Activated naive CD4-positive, alpha-beta T cell treated with anti-CD3 and anti-CD28 coated beads for 36 hours (primary cell): ENCODE data around the gene OR10S1. TPM values are rescaled to one million over a fixed set of nuclear protein-coding genes. Genes with fewer than 3 reads are reported as not detected.

Experiments used
- CTCF ChIA-PET: fragments of 350-600 bp; sonication (Branson Sonifier 250); formaldehyde crosslinking; loops from one replicate; lab custom pipeline; 2021; ENCODE audit warnings: antibody characterized with exemption; lab: Charles Lee
- DNase-seq: peaks from one replicate; pipeline ENCODE4 v3.0.0-alpha.2; 2020
- H3K27ac Mint-ChIP-seq: one replicate; pipeline ENCODE4 v1.8.0; 2021; ENCODE audit warnings: mild to moderate bottlenecking, mixed read lengths
- H3K27me3 Mint-ChIP-seq: one replicate; pipeline ENCODE4 v1.8.0; 2021; ENCODE audit warnings: low read depth, mixed read lengths
- H3K36me3 Mint-ChIP-seq: one replicate; pipeline ENCODE4 v1.8.0; 2021; ENCODE audit warnings: low read depth, mixed read lengths
- H3K4me1 Mint-ChIP-seq: one replicate; pipeline ENCODE4 v1.8.0; 2021; ENCODE audit warnings: low read depth, mixed read lengths
- H3K4me3 Mint-ChIP-seq: one replicate; pipeline ENCODE4 v1.8.0; 2021; ENCODE audit warnings: mild to moderate bottlenecking, moderate library complexity, mixed read lengths
- H3K9me3 Mint-ChIP-seq: one replicate; pipeline ENCODE4 v1.8.0; 2021; ENCODE audit warnings: mixed read lengths
- intact Hi-C: fragments of 100-400 bp; cut with micrococcal nuclease; formaldehyde crosslinking; loops from one replicate; pipeline ENCODE4 v1.15.1; 2023
- total RNA-seq, 2 experiments: library from RNA; stranded (reverse); gene quantifications; one replicate each; pipeline ENCODE4 v1.2.3, GENCODE V29; 2021

OR10S1 gene
- total RNA-seq, 2 experiments from 2014 or later, result not detected

DNA sequence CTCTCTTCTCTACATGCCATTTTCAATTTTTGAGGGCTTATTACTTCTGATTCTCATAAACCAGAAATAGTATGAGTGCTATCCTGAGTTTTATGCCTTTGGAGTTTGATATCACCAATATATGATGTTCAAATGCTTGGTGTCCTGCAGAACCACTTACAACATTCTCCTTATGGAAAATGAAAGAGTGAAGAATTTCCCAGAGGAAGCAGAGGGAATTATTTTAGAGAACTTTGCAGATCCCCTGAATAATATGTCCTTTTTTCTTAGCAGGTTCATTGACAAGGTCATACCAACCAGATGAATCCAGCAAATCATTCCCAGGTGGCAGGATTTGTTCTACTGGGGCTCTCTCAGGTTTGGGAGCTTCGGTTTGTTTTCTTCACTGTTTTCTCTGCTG is 38.3 kb downstream of the OR10S1 start, which contains the start of gene OR4D5:
OR4D5 (plus strand) TSS at position 301 of the 400 bp plus-strand sequence; CDS start at position 301, 0 bp downstream.
- no peak within 1 kb of the TSS for H3K27ac Mint-ChIP-seq
- H3K36me3 Mint-ChIP-seq, result no peaks in the 10 kb centered on the region
- no peaks in the 10 kb centered on the region for H3K9me3 Mint-ChIP-seq
- intact Hi-C loops, result no loop called here
- H3K27me3 Mint-ChIP-seq, result peaks cover 12% of the 10 kb centered on the region
- no peaks in the 10 kb centered on the region for H3K4me1 Mint-ChIP-seq
- CTCF ChIA-PET, result no interaction called here
- DNase-seq, result no peak
- no peak within 1 kb of the TSS for H3K4me3 Mint-ChIP-seq

Other genes starting within 250 kb of the OR10S1 start
- gene ZNF202, start 236.1 kb downstream of the OR10S1 start, total RNA-seq, result 1 to 10 TPM; 5.9 to 6.4 TPM
- not detected for gene OR6X1, start 223.3 kb downstream of the OR10S1 start, total RNA-seq
- not detected for gene OR6M1, start 171.4 kb downstream of the OR10S1 start, total RNA-seq
- not detected for gene TMEM225, start 92.1 kb downstream of the OR10S1 start, total RNA-seq
- not detected for gene OR8D4, start 75.6 kb downstream of the OR10S1 start, total RNA-seq
- gene OR4D5, start 38.2 kb downstream of the OR10S1 start, total RNA-seq, result not detected
- not detected for gene OR6T1, start 33.9 kb downstream of the OR10S1 start, total RNA-seq
- not detected for gene OR10G6, start 17.4 kb upstream of the OR10S1 start, total RNA-seq
- not detected for gene OR10G4, start 35.2 kb upstream of the OR10S1 start, total RNA-seq
- gene OR10G9, start 45.2 kb upstream of the OR10S1 start, total RNA-seq, result not detected
- gene OR10G8, start 49.0 kb upstream of the OR10S1 start, total RNA-seq, result not detected
- gene OR10G7, start 63.5 kb upstream of the OR10S1 start, total RNA-seq, result not detected
- gene VWA5A, start 137.7 kb upstream of the OR10S1 start, total RNA-seq, result 10 to 100 TPM in 1 of 2 experiments, 1 to 10 TPM in 1; 9.7 to 11.4 TPM
- not detected for gene OR10D3, start 205.6 kb upstream of the OR10S1 start, total RNA-seq